ENCODE results near the gene ZNF804A. TPM values are rescaled to one million over a fixed set of nuclear protein-coding genes. Genes with fewer than 3 reads are reported as not detected.

ZNF804A gene
- total and polyA plus RNA-seq, 2 of the 8 experiments (the other 6 are each of a cell fraction or from before 2014, with no cell fraction given): 0.02 TPM; not detected in 1

- no peak overlapping the region for H4K8ac ChIP-seq (ENCODE audit: extremely low read depth, insufficient read depth, low read length)
- H3K27me3 ChIP-seq (replicated peaks in 1 of 4; ENCODE audit: control insufficient read depth in 3 of 4, extremely low read depth in 1 of 4, insufficient read depth in 3 of 4, low read length in 3 of 4): no peaks in the 10 kb centered on the region
- H3K79me2 ChIP-seq (ENCODE audit: control insufficient read depth in 1 of 2, insufficient read depth in 2 of 2, low read length in 2 of 2): no peaks in the 10 kb centered on the region
- no peaks in the 10 kb centered on the region for H3K79me1 ChIP-seq (ENCODE audit: low read depth, low read length)
- no peak overlapping the region for H3K14ac ChIP-seq (ENCODE audit: insufficient read length)
- no peak overlapping the region for H3K27ac ChIP-seq (ENCODE audit: low read depth, low read length)
- H2BK120ac ChIP-seq (replicated peaks; ENCODE audit: low read depth, low read length): no peak overlapping the region
- H3K56ac ChIP-seq (replicated peaks; ENCODE audit: insufficient read length, low read depth, low read length): no peak overlapping the region
- H4K91ac ChIP-seq (replicated peaks; ENCODE audit: insufficient read length, low read length): no peak overlapping the region
- no peaks in the 10 kb centered on the region for H3K23me2 ChIP-seq (ENCODE audit: low read depth, low read length)
- 97% methylated on average over 2 of the region's 2 CpGs; no CpG with 5 or more reads in 1 of the 2 experiments for WGBS, 2 experiments (ENCODE audit: extremely low coverage in 1 of 2, insufficient coverage in 1 of 2, insufficient read length in 1 of 2, insufficient replicate concordance in 2 of 2, low coverage in 1 of 2, low lambda C conversion rate in 2 of 2, missing lambda C conversion rate in 1 of 2)
- H3K4me1 ChIP-seq (replicated peaks in 1 of 4; ENCODE audit: control insufficient read depth in 3 of 4, insufficient read depth in 4 of 4, low read length in 3 of 4): no peaks in the 10 kb centered on the region
- no peak overlapping the region for H2AK5ac ChIP-seq (ENCODE audit: low read depth, low read length)
- H2BK5ac ChIP-seq (ENCODE audit: low read depth, low read length): no peak overlapping the region
- no peak overlapping the region for H4K5ac ChIP-seq (ENCODE audit: insufficient read length, low read depth, low read length)
- H3K4me3 ChIP-seq (ENCODE audit: extremely low read depth in 1 of 4, insufficient read depth in 2 of 4, low read depth in 3 of 4, low read length in 4 of 4): no peak overlapping the region
- H2BK15ac ChIP-seq (ENCODE audit: low read length): no peak overlapping the region
- H3K23ac ChIP-seq (ENCODE audit: insufficient read length): no peak overlapping the region
- CTCF ChIA-PET (ENCODE audit: partially characterized antibody): interaction anchor here (0.6 to 1.5 kb wide), 2 partner anchors 18 to 38 kb away, joined by 3 read pairs; no protein-coding TSS in a partner anchor
- H3K4ac ChIP-seq (replicated peaks; ENCODE audit: insufficient read length, low read depth, low read length): no peak overlapping the region
- no peak for DNase-seq (ENCODE audit: low read depth in 1 of 2, low spot score in 2 of 2)
- no peak for FAIRE-seq
- H2AFZ ChIP-seq (ENCODE audit: low read length): peak overlapping the region; percentile 87; the same call in 1 of the 2 replicates
- H2BK20ac ChIP-seq (ENCODE audit: low read length): no peak overlapping the region
- no peaks in the 10 kb centered on the region for H4K20me1 ChIP-seq (replicated peaks in 1 of 2; ENCODE audit: control insufficient read depth in 1 of 2, insufficient read depth in 2 of 2, low read length in 2 of 2)
- H3K9ac ChIP-seq (replicated peaks in 1 of 4; ENCODE audit: extremely low read depth in 1 of 4, low read depth in 3 of 4, low read length in 3 of 4): no peak overlapping the region
- no peak overlapping the region for H3K4me2 ChIP-seq (ENCODE audit: insufficient read depth in 1 of 2, low read depth in 2 of 2, low read length in 2 of 2)
- H2BK12ac ChIP-seq (ENCODE audit: low read depth, low read length): no peak overlapping the region
- POLR2A ChIA-PET (ENCODE audit: partially characterized antibody): no interaction called here
- H3K36me3 ChIP-seq (ENCODE audit: control insufficient read depth in 2 of 4, insufficient read depth in 4 of 4, low read length in 3 of 4): no peaks in the 10 kb centered on the region
- no peak overlapping the region for H3K18ac ChIP-seq (ENCODE audit: extremely low read depth, low read length)
- H3K9me3 ChIP-seq (ENCODE audit: insufficient read depth in 2 of 2, low read depth in 1 of 2, low read length in 1 of 2): no peaks in the 10 kb centered on the region
- no peak for TF ChIP-seq KDM5A (IDR thresholded peaks at IDR 0.05; ENCODE audit: low read length)
- TF ChIP-seq BCL11A (IDR thresholded peaks at IDR 0.05; ENCODE audit: low read depth in 2 of 2, low read length in 2 of 2): no peak
- TF ChIP-seq SIX5 (IDR thresholded peaks at IDR 0.05; ENCODE audit: low read depth, low read length): no peak
- TF ChIP-seq RFX5 (IDR thresholded peaks at IDR 0.05; ENCODE audit: borderline replicate concordance, low read depth, low read length): no peak
- no peak for TF ChIP-seq EZH2 (IDR thresholded peaks at IDR 0.05; ENCODE audit: low read depth, low read length, severe bottlenecking)
- no peak for TF ChIP-seq USF2 (IDR thresholded peaks at IDR 0.05; ENCODE audit: low read length)
- TF ChIP-seq YY1 (IDR thresholded peaks at IDR 0.05; ENCODE audit: low read depth, low read length): no peak
- TF ChIP-seq CBX8 (IDR thresholded peaks at IDR 0.05; ENCODE audit: borderline replicate concordance, low read depth, low read length): no peak
- TF ChIP-seq TCF12 (IDR thresholded peaks at IDR 0.05; ENCODE audit: low read depth, low read length): no peak
- no peak for TF ChIP-seq RNF2 (IDR thresholded peaks at IDR 0.05; ENCODE audit: borderline replicate concordance, low read depth, low read length, missing control alignments, poor library complexity, severe bottlenecking)
- no peak for TF ChIP-seq SP2 (IDR thresholded peaks at IDR 0.05; ENCODE audit: low read length)
- TF ChIP-seq BRCA1 (IDR thresholded peaks at IDR 0.05; ENCODE audit: low read depth, low read length): no peak
- no peak for TF ChIP-seq MAFK (IDR thresholded peaks at IDR 0.05; ENCODE audit: low read depth, low read length)
These were observed 47.8 kb downstream of the ZNF804A start for GRCh38 chr2:184646177-184646576.

All from H1 (cell line).